IMR-90 (cell line): ENCODE data around the gene SLC47A2.

ENCODE experiments used
- CEBPB ChIP-seq: IDR thresholded peaks from 2 replicates; pipeline ENCODE4 v1.6.1; 2012; ENCODE audit warnings: low read depth, low read length, improper control_type of control experiment
- CTCF ChIP-seq: conservative IDR thresholded peaks from 2 replicates; pipeline ENCODE4 v1.5.1; 2012; ENCODE audit warnings: mild to moderate bottlenecking, low read depth, low read length, improper control_type of control experiment
- POLR2A ChIP-seq: IDR thresholded peaks from 2 replicates; pipeline ENCODE4 v1.6.1; 2012; ENCODE audit warnings: mild to moderate bottlenecking, low read depth, low read length
- RCOR1 ChIP-seq: IDR thresholded peaks from 2 replicates; pipeline ENCODE4 v1.6.1; 2012; ENCODE audit warnings: mild to moderate bottlenecking, low read length, improper control_type of control experiment; ENCODE audit not compliant: insufficient replicate concordance
- USF2 ChIP-seq: fragments of 150-350 bp; IDR thresholded peaks from 2 replicates; pipeline ENCODE4 v1.6.1; 2017; ENCODE audit warnings: mild to moderate bottlenecking, antibody characterized with exemption, low read length, low read depth

- TF ChIP-seq CTCF, result no peak
- TF ChIP-seq CEBPB, result no peak
- no peak for TF ChIP-seq USF2
- no peak for TF ChIP-seq RCOR1
- no peak for TF ChIP-seq POLR2A
Observed at GRCh38 chr17:19731626-19732025, 15.2 kb upstream of the SLC47A2 start.
